Left ventricle myocardium inferior (tissue), 1 donor: ENCODE results near the gene AP3B1. TPM values are rescaled to one million over a fixed set of nuclear protein-coding genes. Genes with fewer than 3 reads are reported as not detected.
"Not testable (repeated sequence)": the region's sequence is repeated elsewhere in the genome, so short reads cannot be mapped to it uniquely, and the experiment has no call there.

Experiments used
- DNase-seq: peaks from one replicate; pipeline ENCODE4 v3.0.0-alpha.2; 2020
- H3K27ac ChIP-seq: fragments of 200-600 bp; replicated peaks from 2 replicates; pipeline ENCODE4 v1.8.0; 2021
- H3K27me3 ChIP-seq: fragments of 200-600 bp; 2 replicates; pipeline ENCODE4 v1.8.0; 2021; ENCODE audit warnings: low read depth
- H3K36me3 ChIP-seq: fragments of 200-600 bp; 2 replicates; pipeline ENCODE4 v1.8.0; 2021
- H3K4me1 ChIP-seq: fragments of 200-600 bp; 2 replicates; pipeline ENCODE4 v1.8.0; 2021
- H3K4me3 ChIP-seq: fragments of 200-600 bp; 2 replicates; pipeline ENCODE4 v1.8.0; 2021; ENCODE audit warnings: mild to moderate bottlenecking, moderate library complexity
- H3K9me3 ChIP-seq: fragments of 200-600 bp; replicated peaks from 2 replicates; pipeline ENCODE4 v1.8.0; 2021
- intact Hi-C: fragments of 100-400 bp; cut with micrococcal nuclease; formaldehyde crosslinking; loops from one replicate; pipeline ENCODE4 v1.11.0; 2022
- total RNA-seq: library from RNA; stranded (reverse); fragmentation: NEBNext Ultra II Directional; extraction: Animal tissue kit (Norgen Biotek cat#: 25700); gene quantifications from one replicate; pipeline ENCODE4 v1.2.1, GENCODE V29; 2021
- TF ChIP-seq, protein P1 (sequence below): fragments of 200-600 bp; IDR thresholded peaks from 2 replicates; pipeline ENCODE4 v1.8.0; 2021; ENCODE audit warnings: antibody characterized with exemption, mild to moderate bottlenecking, borderline replicate concordance
- donor health status: DM: no; HTN: yes; CAD: no; lungs with severe emphysema.

AP3B1 gene
- total RNA-seq, 1 donor from 2014 or later = 22.0 TPM

DNA sequence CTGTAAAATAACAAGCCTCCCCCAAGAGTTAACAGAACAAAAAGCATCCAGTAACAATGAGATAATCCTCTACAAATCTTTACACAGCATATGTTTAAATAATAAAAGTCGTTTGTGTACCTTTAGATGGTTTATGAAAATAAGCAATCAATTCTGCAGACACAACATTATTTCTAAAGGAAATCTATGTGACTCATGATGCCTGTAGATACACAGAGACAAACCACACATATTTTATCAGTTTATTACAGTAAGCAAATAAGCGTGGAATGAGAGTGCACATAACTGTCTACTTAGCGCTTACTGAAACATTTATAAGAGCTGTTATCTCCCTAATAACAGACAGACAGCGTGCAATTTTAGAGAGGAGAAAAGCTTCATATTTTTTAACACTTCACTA, 243.6 kb downstream of the AP3B1 start:
- Histone ChIP-seq H3K36me3 (peaks cover 6% of the 10 kb centered on the region), H3K27ac (no peak overlapping the region), H3K9me3 (no peaks in the 10 kb centered on the region), H3K4me3 (no peak overlapping the region), H3K27me3 (no peaks in the 10 kb centered on the region), H3K4me1 (no peaks in the 10 kb centered on the region)
- intact Hi-C loops = no loop called here
- TF ChIP-seq, protein P1, sequence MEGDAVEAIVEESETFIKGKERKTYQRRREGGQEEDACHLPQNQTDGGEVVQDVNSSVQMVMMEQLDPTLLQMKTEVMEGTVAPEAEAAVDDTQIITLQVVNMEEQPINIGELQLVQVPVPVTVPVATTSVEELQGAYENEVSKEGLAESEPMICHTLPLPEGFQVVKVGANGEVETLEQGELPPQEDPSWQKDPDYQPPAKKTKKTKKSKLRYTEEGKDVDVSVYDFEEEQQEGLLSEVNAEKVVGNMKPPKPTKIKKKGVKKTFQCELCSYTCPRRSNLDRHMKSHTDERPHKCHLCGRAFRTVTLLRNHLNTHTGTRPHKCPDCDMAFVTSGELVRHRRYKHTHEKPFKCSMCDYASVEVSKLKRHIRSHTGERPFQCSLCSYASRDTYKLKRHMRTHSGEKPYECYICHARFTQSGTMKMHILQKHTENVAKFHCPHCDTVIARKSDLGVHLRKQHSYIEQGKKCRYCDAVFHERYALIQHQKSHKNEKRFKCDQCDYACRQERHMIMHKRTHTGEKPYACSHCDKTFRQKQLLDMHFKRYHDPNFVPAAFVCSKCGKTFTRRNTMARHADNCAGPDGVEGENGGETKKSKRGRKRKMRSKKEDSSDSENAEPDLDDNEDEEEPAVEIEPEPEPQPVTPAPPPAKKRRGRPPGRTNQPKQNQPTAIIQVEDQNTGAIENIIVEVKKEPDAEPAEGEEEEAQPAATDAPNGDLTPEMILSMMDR = no peak
- DNase-seq = no peak

DNA sequence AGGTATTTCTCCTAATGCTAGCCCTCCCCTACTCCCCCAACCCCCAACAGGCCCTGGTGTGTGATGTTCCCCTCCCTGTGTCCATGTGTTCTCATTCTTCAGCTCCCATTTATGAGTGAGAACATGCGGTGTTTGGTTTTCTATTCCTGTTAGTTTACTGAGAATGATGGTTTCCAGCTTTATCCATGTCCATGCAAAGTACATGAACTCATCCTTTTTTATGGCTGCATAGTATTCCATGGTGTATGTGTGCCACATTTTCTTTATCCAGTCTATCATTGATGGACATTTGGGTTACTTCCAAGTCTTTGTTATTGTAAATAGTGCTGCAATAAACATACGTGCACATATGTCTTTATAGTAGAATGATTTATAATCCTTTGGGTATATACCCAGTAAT, 247.7 kb downstream of the AP3B1 start:
- H3K9me3 ChIP-seq, H3K36me3 ChIP-seq, H3K27me3 ChIP-seq, H3K4me3 ChIP-seq, H3K4me1 ChIP-seq, DNase-seq, intact Hi-C loops, H3K27ac ChIP-seq: not testable (repeated sequence)

DNA sequence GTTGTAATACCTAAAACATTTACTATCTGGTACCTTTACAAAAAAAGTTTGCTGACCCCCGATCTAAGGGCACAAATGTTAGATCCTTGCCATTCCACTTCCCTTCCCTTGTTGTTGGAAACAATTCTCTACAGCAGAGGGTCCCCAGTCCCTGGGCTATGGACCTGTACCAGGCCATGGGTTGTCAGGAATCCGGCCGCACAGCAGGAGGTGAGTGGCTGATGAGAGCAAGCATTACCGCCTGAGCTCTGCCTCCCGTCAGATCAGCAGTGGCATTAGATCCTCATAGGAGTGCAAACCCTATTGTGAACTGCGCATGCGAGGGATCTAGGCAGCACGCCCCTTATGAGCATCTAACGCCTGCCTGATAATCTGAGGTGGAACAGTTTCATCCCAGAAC, 248.5 kb downstream of the AP3B1 start:
- TF ChIP-seq, protein P1 = no peak
- Histone ChIP-seq H3K9me3 (no peaks in the 10 kb centered on the region), H3K27me3 (no peaks in the 10 kb centered on the region), H3K4me3 (no peak overlapping the region), H3K27ac (no peak overlapping the region), H3K4me1 (no peaks in the 10 kb centered on the region), H3K36me3 (peaks cover 6% of the 10 kb centered on the region)
- intact Hi-C loops = no loop called here
- DNase-seq = no peak

DNA sequence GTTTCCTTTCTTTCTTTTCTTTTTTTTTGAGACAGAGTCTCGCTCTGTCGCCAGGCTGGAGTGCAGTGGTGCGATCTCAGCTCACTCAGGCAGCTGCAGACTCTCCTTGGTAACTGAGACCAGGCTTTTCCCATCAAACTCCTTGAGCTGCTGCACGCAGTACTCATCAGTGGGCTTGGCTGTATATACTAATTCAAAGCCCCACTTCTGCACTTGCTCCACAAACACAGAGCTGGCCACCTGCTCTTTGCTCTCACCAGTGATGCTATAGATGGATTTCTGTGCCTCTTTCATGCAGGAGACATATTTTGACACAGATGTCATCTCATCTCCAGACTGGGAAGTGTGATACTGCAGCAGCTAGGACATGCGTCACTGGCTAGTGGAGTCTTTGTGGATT, 252.7 kb downstream of the AP3B1 start:
- TF ChIP-seq, protein P1 = no peak
- Histone ChIP-seq H3K9me3 (no peaks in the 10 kb centered on the region), H3K4me1 (no peaks in the 10 kb centered on the region), H3K27me3 (no peaks in the 10 kb centered on the region), H3K4me3 (no peak overlapping the region), H3K27ac (no peak overlapping the region), H3K36me3 (peaks cover 17% of the 10 kb centered on the region)
- no peak for DNase-seq
- intact Hi-C loops = no loop called here

DNA sequence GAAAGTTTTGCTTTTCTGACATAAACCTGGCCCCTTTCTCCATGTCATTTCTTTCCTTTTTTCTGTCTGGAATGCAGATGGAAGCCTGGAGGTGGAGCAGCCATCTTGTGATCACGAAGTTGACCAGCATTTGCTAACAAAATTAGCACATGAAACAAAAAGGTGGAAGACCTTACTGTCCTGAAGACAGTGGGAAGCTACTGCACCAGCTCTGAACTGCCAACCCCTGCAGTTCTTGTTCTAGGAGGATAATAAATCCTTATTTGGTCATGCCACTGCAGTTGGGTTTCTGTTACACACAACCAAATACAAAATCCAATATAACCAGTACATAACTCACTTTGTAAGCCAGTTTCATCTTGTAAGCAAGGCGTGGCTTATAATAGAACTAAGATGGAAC, 269.0 kb downstream of the AP3B1 start:
- no peak overlapping the region for H3K27ac ChIP-seq
- TF ChIP-seq, protein P1 = no peak
- H3K9me3 ChIP-seq = no peaks in the 10 kb centered on the region
- no peaks in the 10 kb centered on the region for H3K4me1 ChIP-seq
- H3K4me3 ChIP-seq = no peak overlapping the region
- H3K27me3 ChIP-seq = no peaks in the 10 kb centered on the region
- DNase-seq = no peak
- no peaks in the 10 kb centered on the region for H3K36me3 ChIP-seq
- intact Hi-C loops = no loop called here

DNA sequence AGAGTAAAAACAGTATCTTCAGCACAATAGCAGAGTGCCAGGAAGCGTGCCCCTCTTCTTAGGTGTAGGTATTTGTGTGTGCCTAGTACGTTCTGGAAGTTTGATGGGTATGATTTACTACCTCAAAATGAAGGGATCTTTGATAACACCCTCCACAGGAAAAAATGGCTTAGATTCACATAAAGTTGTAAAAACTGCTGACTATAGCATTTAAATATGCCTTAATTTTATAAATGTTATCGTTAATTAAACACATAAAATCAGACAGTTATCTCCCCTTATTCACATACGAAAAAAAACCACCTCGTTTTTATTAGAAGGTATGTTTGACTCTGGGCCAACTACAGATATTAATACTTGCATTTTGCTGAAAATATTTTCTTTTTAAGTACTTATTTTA, 274.8 kb downstream of the AP3B1 start:
- Histone ChIP-seq H3K4me3 (no peak overlapping the region), H3K4me1 (no peaks in the 10 kb centered on the region), H3K9me3 (no peaks in the 10 kb centered on the region), H3K27me3 (no peaks in the 10 kb centered on the region), H3K27ac (no peak overlapping the region), H3K36me3 (peaks cover 3% of the 10 kb centered on the region)
- intact Hi-C loops = no loop called here
- TF ChIP-seq, protein P1 = no peak
- no peak for DNase-seq
